IMR-90 (cell line): ENCODE results near the gene GOT1. TPM values are rescaled to one million over a fixed set of nuclear protein-coding genes. Genes with fewer than 3 reads are reported as not detected.

Experiments
- ATAC-seq: fragments of 200-7000 bp; cut with Tn5 transposase; 2 replicates; pipeline ENCODE4 v1.9.1; 2020; ENCODE audit warnings: low read depth, mild to moderate bottlenecking, moderate library complexity
- BruUV-seq: library from RNA; stranded (reverse); fragments of 400-500 nt; replicated peaks from 2 replicates; lab custom pipeline; 2021; lab: Mats Ljungman, UMichigan
- CTCF ChIA-PET: fragments of 300-600 bp; formaldehyde crosslinking; extraction: SDS; loops from one replicate; lab custom pipeline; 2021; ENCODE audit warnings: antibody characterized with exemption; lab: Yijun Ruan, JAX
- POLR2A ChIA-PET: fragments of 300-600 bp; sonication (Branson Sonifier 250); formaldehyde crosslinking; loops from one replicate; lab custom pipeline; 2022; ENCODE audit warnings: antibody characterized with exemption; ENCODE audit not compliant: unreplicated experiment; lab: Charles Lee
- DNase-seq: peaks from one replicate; pipeline ENCODE4 v3.0.0; 2013
- H2AFZ ChIP-seq: replicated peaks from 2 replicates; pipeline ENCODE3; 2013; ENCODE audit warnings: low read length, mild to moderate bottlenecking; ENCODE audit not compliant: poor library complexity
- H2AK5ac ChIP-seq: 2 replicates; pipeline ENCODE4 v1.6.1; 2013; ENCODE audit warnings: low read depth, low read length, inconsistent platforms
- H2AK9ac ChIP-seq: replicated peaks from 2 replicates; pipeline ENCODE3; 2013; ENCODE audit warnings: mild to moderate bottlenecking, low read depth, low read length, moderate library complexity; ENCODE audit not compliant: poor library complexity
- H2BK120ac ChIP-seq: 2 replicates; pipeline ENCODE4 v1.6.1; 2013; ENCODE audit warnings: low read depth, low read length, inconsistent platforms
- H2BK15ac ChIP-seq: 3 replicates; pipeline ENCODE4 v1.6.1; 2013; ENCODE audit warnings: low read depth, low read length, inconsistent platforms
- H2BK20ac ChIP-seq: 2 replicates; pipeline ENCODE4 v1.6.1; 2013; ENCODE audit warnings: low read depth, mild to moderate bottlenecking, inconsistent platforms, low read length, moderate library complexity
- H2BK5ac ChIP-seq: 2 replicates; pipeline ENCODE4 v1.6.1; 2013; ENCODE audit warnings: mild to moderate bottlenecking, low read depth, low read length, inconsistent platforms; ENCODE audit not compliant: poor library complexity, severe bottlenecking
- H3K14ac ChIP-seq: replicated peaks from 2 replicates; pipeline ENCODE4 v1.6.1; 2013; ENCODE audit warnings: low read depth, low read length, inconsistent platforms
- H3K18ac ChIP-seq: 2 replicates; pipeline ENCODE4 v1.6.1; 2013; ENCODE audit warnings: low read depth, low read length, control low read depth
- H3K23ac ChIP-seq: 2 replicates; pipeline ENCODE4 v1.6.1; 2013; ENCODE audit warnings: low read depth, low read length, inconsistent platforms
- H3K27ac ChIP-seq: 2 replicates; pipeline ENCODE4 v1.5.1; 2013; ENCODE audit warnings: mild to moderate bottlenecking, control low read depth, low read length; ENCODE audit not compliant: insufficient read depth
- H3K27me3 ChIP-seq: 2 replicates; pipeline ENCODE4 v1.6.1; 2013; ENCODE audit warnings: low read length; ENCODE audit not compliant: control insufficient read depth, insufficient read depth
- H3K36me3 ChIP-seq: 2 replicates; pipeline ENCODE4 v1.6.1; 2013; ENCODE audit warnings: low read length, mixed read lengths; ENCODE audit not compliant: control insufficient read depth, insufficient read depth
- H3K4ac ChIP-seq: 2 replicates; pipeline ENCODE4 v1.6.1; 2013; ENCODE audit warnings: low read depth, low read length, inconsistent platforms
- H3K4me1 ChIP-seq: 2 replicates; pipeline ENCODE4 v1.6.1; 2013; ENCODE audit warnings: low read length, mixed read lengths; ENCODE audit not compliant: control insufficient read depth, insufficient read depth
- H3K4me2 ChIP-seq: 2 replicates; pipeline ENCODE4 v1.6.1; 2013; ENCODE audit warnings: low read depth, mild to moderate bottlenecking, control low read depth, low read length, moderate library complexity
- H3K4me3 ChIP-seq: 2 replicates; pipeline ENCODE4 v1.5.1; 2013; ENCODE audit warnings: low read depth, mild to moderate bottlenecking, control low read depth, low read length, moderate library complexity; ENCODE audit not compliant: insufficient read depth
- H3K56ac ChIP-seq: 2 replicates; pipeline ENCODE4 v1.6.1; 2013; ENCODE audit warnings: low read length, inconsistent platforms; ENCODE audit not compliant: insufficient read depth; ENCODE audit errors: extremely low read depth
- H3K79me1 ChIP-seq, 2 experiments: 2 replicates each; pipeline ENCODE4 v1.6.1; 2013; ENCODE audit warnings: low read length in 2 of 2, inconsistent platforms in 1 of 2, low read depth in 1 of 2
- H3K9ac ChIP-seq: 2 replicates; pipeline ENCODE4 v1.6.1; 2013; ENCODE audit warnings: low read depth, low read length, control low read depth
- H3K9me1 ChIP-seq: 2 replicates; pipeline ENCODE4 v1.6.1; 2013; ENCODE audit warnings: low read length, inconsistent platforms; ENCODE audit not compliant: insufficient read depth
- H3K9me3 ChIP-seq: 2 replicates; pipeline ENCODE4 v1.6.1; 2013; ENCODE audit warnings: low read length; ENCODE audit not compliant: control insufficient read depth, insufficient read depth
- H4K20me1 ChIP-seq: 2 replicates; pipeline ENCODE4 v1.6.1; 2013; ENCODE audit warnings: low read length, inconsistent platforms; ENCODE audit not compliant: insufficient read depth
- H4K5ac ChIP-seq: 2 replicates; pipeline ENCODE4 v1.6.1; 2013; ENCODE audit warnings: mild to moderate bottlenecking, low read depth, low read length, control low read depth
- H4K8ac ChIP-seq, 2 experiments: 2 replicates each; pipeline ENCODE4 v1.6.1; 2013; ENCODE audit warnings: low read depth in 2 of 2, low read length in 2 of 2, control low read depth in 1 of 2, inconsistent platforms in 1 of 2
- H4K91ac ChIP-seq: 2 replicates; pipeline ENCODE4 v1.6.1; 2013; ENCODE audit warnings: low read depth, low read length, inconsistent platforms; ENCODE audit not compliant: insufficient read depth
- CEBPB ChIP-seq: IDR thresholded peaks from 2 replicates; pipeline ENCODE4 v1.6.1; 2012; ENCODE audit warnings: low read depth, low read length, improper control_type of control experiment
- FOS ChIP-seq: fragments of 150-350 bp; IDR thresholded peaks from 2 replicates; pipeline ENCODE4 v1.6.1; 2016; ENCODE audit warnings: low read depth, low read length
- WGBS, 2 experiments: methylation state at CpG; one replicate each; pipeline versions ENCODE4 v1.1.5 to v1.1.7; 2013; ENCODE audit warnings: missing lambda C conversion rate in 2 of 2; ENCODE audit not compliant: insufficient read length in 1 of 2; ENCODE audit errors: extremely low coverage in 2 of 2; 5-methylcytosine and 5-hydroxymethylcytosine counted together
- dilution Hi-C: fragments of 300-500 bp; cut with HindIII; formaldehyde crosslinking; loops from one replicate; pipeline ENCODE4 v1.14.3; 2018; ENCODE audit warnings: low sequenced_read_pairs; ENCODE audit not compliant: unreplicated experiment
- in situ Hi-C: fragments of 300-500 bp; cut with MboI; formaldehyde crosslinking; loops from 3 replicates; pipeline ENCODE4 v1.14.3; 2019; ENCODE audit warnings: low sequenced_read_pairs, inconsistent platforms, mixed read lengths
- intact Hi-C: fragments of 100-400 bp; cut with micrococcal nuclease; formaldehyde crosslinking; loops from 2 replicates; pipeline ENCODE4 v1.10.0; 2022
- polyA plus RNA-seq, 3 experiments: library from polyadenylated mRNA; depleted of rRNA; stranded (reverse); fragments of >200 nt; gene quantifications; 2 replicates each; pipeline ENCODE4 v1.2.3, GENCODE V29; 2012; ENCODE audit warnings: low replicate concordance in 1 of 3
- total RNA-seq: library from RNA; depleted of rRNA; stranded (reverse); fragments of >200 nt; gene quantifications from 2 replicates; pipeline ENCODE4 v1.2.3, GENCODE V29; 2012
- TF ChIP-seq, protein P1 (sequence below): fragments of 150-350 bp; IDR thresholded peaks from 2 replicates; pipeline ENCODE4 v1.6.1; 2017; ENCODE audit warnings: mild to moderate bottlenecking, antibody characterized with exemption, low read length, low read depth
- TF ChIP-seq, protein P2 (sequence below): fragments of 150-350 bp; IDR thresholded peaks from 2 replicates; pipeline ENCODE4 v1.6.1; 2016; ENCODE audit warnings: low read depth, mild to moderate bottlenecking, low read length, moderate library complexity, borderline replicate concordance

Gene GOT1
- total and polyA plus RNA-seq, 2 of the 4 experiments (the other 2 are of a cell fraction), result 29.4 to 46.1 TPM

DNA sequence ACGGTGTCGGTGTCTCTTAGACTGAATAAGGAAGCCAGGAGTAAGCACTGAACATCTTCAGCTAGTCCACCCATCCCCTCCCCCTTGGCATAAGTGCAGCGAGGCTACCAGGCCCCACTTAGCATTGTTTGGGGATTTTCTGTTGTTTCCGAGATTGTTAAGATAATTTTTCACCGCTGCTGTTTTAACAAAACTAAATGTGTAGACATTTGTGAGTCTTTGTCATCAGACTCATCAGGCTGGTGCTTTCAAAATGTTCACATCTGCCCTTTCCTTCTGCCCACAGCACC lies 21.0 kb upstream of the GOT1 start:
- no peak overlapping the region for H4K91ac ChIP-seq
- no peak overlapping the region for H3K23ac ChIP-seq
- dilution Hi-C loops, result no loop called here
- H2AFZ ChIP-seq, result no peak overlapping the region
- ChIA-PET CTCF (interaction anchor here (0.6 to 2.3 kb wide), 2 partner anchors 15 to 1600 kb away, joined by 3 to 8 read pairs; no protein-coding TSS in a partner anchor), POLR2A (no interaction called here)
- H4K5ac ChIP-seq, result peak overlapping the region; percentile 54; the same call in 1 of the 2 replicates
- H3K27ac ChIP-seq, result peak overlapping the region; percentile 22; the same call in 1 of the 2 replicates
- H2BK5ac ChIP-seq, result no peak overlapping the region
- TF ChIP-seq CEBPB (no peak), FOS (no peak)
- TF ChIP-seq, protein P1, sequence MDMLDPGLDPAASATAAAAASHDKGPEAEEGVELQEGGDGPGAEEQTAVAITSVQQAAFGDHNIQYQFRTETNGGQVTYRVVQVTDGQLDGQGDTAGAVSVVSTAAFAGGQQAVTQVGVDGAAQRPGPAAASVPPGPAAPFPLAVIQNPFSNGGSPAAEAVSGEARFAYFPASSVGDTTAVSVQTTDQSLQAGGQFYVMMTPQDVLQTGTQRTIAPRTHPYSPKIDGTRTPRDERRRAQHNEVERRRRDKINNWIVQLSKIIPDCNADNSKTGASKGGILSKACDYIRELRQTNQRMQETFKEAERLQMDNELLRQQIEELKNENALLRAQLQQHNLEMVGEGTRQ, result no peak
- TF ChIP-seq, protein P2, sequence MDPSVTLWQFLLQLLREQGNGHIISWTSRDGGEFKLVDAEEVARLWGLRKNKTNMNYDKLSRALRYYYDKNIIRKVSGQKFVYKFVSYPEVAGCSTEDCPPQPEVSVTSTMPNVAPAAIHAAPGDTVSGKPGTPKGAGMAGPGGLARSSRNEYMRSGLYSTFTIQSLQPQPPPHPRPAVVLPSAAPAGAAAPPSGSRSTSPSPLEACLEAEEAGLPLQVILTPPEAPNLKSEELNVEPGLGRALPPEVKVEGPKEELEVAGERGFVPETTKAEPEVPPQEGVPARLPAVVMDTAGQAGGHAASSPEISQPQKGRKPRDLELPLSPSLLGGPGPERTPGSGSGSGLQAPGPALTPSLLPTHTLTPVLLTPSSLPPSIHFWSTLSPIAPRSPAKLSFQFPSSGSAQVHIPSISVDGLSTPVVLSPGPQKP, result no peak
- no peak overlapping the region for H3K4ac ChIP-seq
- H3K9me1 ChIP-seq, result no peaks in the 10 kb centered on the region
- H3K4me1 ChIP-seq, result peaks cover 7% of the 10 kb centered on the region; the same call in 1 of the 2 replicates
- ATAC-seq, result peak; percentile 8
- WGBS, 2 experiments, result no CpG with 5 or more reads among the region's 5 CpGs
- no peak overlapping the region for H2AK9ac ChIP-seq
- H3K36me3 ChIP-seq, result no peaks in the 10 kb centered on the region
- no peak overlapping the region for H3K4me3 ChIP-seq
- H2BK15ac ChIP-seq, result no peak overlapping the region
- peak overlapping the region; percentile 64; the same call in 1 of the 2 replicates for H3K18ac ChIP-seq
- H3K9me3 ChIP-seq, result no peaks in the 10 kb centered on the region
- peak overlapping the region; percentile 8; the same call in 1 of the 2 replicates for H2BK20ac ChIP-seq
- H2BK120ac ChIP-seq, result no peak overlapping the region
- H3K79me1 ChIP-seq, result no peaks in the 10 kb centered on the region
- no peak overlapping the region for H3K9ac ChIP-seq
- no peak overlapping the region for H4K8ac ChIP-seq
- no peak overlapping the region for H2AK5ac ChIP-seq
- in situ Hi-C loops, result no loop called here
- intact Hi-C loops, result loop anchor here (5.0 kb wide), 1 partner anchor 76 kb away; no protein-coding TSS in a partner anchor
- H4K20me1 ChIP-seq, result no peaks in the 10 kb centered on the region
- no peak for DNase-seq
- no TSS peak for BruUV-seq
- H3K56ac ChIP-seq, result no peak overlapping the region
- no peak overlapping the region for H3K14ac ChIP-seq
- H3K27me3 ChIP-seq, result peaks cover 38% of the 10 kb centered on the region
- no peak overlapping the region for H3K4me2 ChIP-seq
